GM21360 (cell line): Measurements from ENCODE around the gene ARAF.
"Not testable (repeated sequence)": the region's sequence is repeated elsewhere in the genome, so short reads cannot be mapped to it uniquely, and the experiment has no call there.

ENCODE experiments used
- ATAC-seq: cut with Tn5 transposase; IDR thresholded peaks from one replicate; pipeline ENCODE4 v1.9.1; 2021; ENCODE audit warnings: mild to moderate bottlenecking, moderate library complexity; ENCODE audit not compliant: unreplicated experiment

The ARAF gene

DNA sequence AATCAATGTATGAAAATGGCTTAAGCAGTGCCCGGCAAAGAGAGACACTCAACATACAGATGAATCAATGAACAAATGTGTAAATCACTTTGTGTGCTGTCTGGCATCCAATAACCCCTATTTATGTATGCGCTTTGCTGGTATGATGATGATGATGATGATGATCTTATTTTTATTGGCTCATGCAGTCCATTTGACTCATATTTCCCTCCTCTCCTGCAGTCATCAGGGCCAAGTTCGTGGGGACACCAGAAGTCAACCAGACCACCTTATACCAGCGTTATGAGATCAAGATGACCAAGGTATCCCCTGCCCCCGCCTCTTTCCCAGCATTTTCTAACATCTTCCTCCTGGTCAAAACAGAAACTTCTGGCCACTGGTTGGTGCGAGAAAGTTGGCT lies 23.7 kb downstream of the ARAF start:
- no peak for ATAC-seq

DNA sequence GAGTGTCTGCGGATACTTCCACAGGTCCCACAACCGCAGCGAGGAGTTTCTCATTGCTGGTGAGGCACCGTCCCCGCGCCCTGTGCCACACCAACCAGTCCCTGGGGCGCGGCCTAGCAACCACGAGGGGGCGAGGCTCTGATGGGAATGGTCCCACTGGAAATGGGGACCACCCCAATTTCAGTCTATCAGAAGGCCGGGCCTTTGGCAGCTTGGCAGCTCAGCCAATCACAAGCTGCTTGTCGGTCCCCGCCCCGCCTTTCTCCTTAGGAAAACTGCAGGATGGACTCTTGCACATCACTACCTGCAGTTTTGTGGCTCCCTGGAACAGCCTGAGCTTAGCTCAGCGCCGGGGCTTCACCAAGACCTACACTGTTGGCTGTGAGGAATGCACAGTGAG lies 24.3 kb downstream of the ARAF start:
- ATAC-seq, result no peak

DNA sequence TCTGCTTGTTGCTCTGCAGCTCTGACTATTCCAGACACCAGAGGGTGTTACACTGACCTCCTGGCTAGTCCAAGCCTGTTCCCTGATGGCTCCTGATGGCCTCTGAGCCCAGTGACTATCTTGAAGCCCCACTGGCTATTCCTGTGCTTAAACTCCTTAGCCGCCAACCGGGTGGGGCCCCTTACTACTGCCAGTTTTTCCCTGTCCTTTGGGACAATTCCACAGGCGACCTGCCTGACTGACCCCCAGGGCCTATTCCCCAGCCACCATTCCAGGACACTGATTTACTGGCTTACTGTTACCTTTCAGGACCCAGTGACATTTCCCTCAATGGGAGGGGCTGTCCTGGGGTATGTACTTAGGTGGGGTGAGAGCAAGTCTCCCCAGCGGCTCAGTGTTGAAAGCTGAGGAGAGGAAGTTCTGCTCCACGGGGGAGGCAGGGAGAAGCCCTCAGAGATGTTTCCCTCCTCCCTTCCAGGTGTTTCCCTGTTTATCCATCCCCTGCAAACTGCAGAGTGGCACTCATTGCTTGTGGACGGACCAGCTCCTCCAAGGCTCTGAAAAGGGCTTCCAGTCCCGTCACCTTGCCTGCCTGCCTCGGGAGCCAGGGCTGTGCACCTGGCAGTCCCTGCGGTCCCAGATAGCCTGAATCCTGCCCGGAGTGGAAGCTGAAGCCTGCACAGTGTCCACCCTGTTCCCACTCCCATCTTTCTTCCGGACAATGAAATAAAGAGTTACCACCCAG lies 25.2 kb downstream of the ARAF start:
- ATAC-seq, result no peak

DNA sequence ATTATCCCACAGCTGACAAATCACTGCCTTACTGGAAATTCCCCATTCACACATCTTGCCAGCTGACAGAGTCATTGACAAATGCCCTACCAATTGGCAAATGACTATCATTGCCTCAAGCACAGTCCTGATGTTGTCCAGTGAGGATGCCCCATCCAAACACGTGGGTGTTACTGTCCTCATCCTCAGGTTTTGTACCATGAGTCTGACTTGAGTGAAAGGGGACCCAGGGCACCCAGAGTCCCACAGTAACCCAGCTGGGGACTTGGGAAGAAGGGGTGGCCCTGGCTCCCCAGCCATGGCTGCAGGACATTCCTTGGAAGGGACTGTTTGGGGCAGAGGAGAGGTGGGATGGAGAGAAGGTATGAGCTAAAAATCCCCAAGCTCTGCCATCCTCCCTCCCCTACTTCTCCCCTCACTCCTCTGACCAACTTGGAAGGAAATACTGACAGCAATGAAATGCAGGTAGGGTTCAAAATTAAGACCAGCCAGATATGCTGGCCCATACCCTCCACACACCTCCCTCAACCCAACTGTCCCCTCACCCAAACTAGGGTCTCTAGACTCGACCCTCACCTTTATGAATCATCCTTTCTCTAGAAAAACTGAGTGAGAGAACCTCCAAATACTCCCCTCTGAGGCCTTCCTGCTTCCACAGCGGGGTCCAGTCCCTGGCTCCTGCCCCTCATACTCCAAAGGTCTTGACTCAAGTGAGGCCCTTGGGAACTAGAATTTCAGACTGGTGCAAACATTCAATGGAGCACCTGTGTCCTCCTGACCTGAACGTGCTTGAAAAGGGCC lies 26.3 kb downstream of the ARAF start:
- ATAC-seq, result no peak

DNA sequence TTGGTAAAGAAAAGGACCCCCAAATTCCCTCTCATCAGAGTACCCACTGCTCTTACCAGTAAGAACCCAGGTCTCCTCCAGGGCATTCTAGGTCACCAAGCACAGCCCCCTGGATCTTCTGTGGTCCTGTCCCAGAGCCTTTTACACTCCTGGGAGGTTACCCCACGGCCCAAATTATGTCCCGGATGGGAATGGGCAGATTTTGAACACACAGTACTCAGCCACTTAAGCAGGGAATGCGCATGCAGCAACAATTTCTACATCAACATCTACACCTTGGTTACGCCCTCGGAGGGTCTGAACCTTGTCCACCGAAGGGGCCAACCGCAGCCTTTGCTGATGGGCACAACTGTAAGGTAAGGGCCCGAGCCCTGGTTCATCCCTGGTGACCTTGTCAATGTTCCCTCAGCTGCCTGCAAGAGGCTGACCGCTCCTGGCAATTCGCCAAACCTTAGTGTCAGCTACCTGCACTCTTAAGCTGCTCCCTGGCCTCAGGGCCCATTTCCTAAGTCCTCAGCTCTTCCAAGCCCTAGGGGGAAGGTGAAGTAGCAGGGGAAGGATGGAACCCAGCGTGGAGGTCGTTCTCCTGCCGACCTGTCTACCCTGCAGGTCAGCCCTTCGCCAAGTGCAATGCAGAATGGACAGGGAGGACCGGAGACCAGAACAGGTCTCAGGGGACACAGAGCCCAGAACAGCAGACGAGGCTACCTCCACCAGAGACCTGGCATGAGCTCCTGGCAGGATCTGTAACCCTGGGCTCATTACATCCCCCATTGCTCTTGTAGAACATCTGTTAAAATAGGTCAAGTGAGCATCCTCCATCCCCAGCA lies 27.1 kb downstream of the ARAF start:
- no peak for ATAC-seq

DNA sequence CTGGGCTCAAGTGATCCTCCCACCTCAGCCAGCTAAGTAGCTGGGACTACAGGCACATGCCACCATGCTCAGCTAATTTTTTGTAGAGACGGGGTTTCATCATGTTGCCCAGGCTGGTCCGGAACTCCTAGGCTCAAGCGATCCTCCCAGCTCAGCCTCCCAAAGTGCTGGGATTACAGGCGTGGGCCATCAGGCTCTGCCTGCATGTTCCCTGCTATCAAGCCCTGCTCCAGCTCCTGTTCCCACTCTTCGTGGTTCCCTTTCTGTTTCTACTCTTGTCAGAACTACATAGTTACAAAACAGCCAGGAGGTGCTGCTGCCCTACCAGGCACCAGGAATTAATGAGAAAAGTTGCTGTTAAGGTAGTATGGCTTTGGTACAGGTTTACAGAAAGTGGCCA lies 30.0 kb downstream of the ARAF start:
- no peak for ATAC-seq

DNA sequence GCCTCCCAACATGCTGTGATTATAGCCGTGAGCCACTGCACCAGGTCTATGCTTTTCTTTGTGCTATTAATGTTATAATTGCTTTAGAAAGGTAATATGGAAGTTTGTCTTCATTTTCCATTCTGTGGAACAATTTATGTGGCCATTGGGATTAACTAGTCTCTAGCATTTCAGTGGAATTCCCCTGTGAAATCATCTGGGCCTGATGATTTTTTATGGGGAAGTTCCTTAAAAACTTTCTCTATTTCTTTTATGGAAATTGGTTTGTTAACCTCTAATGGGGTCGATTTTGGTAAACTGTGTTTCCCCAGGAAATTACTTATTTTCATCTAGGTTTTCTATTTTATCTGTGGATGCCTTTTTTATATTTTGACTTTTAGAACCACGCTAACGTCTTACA lies 32.5 kb downstream of the ARAF start:
- no peak for ATAC-seq

DNA sequence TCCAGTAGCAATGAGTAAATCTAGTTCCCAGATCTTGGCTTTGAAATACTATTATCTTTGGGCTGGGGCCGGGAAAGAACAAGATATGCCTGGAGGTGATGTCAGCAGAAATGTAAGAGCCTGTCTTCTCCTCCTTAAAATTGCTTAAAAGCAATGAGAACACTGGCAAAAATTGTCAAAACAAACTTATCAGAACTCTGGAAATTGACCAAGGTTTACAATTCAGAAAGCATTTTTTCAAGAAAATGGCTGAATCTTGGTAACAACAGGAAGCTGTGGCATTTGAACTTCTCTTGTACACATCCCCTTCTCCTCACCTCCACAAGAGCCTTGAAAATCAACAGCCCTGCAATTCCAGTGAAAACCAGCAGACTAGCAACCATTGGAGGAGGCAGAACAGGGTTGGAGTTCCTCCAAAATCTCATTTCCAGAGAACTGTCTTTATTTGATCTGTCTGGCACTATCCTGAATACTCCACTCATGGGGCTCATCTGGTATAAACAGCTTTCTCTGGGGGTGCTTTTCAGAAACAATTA lies 34.8 kb downstream of the ARAF start:
- no peak for ATAC-seq

DNA sequence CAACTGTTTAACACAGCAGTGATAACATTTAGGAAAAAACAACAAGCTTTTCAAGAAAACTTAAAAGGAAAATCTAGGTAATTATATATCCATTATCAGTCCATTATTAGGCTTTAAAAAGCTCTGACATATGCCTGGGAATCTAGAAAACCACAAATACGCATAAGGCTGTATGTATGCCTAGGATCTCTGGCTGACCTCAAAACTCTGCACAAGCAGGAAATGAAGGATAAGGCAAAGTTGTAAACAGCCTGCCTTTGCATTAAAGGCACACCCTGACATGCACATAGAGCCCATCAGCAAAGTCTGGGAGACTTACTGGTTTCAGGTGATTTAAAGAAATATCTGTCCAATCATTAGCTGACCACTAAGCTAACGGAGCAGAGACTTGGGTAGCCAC lies 35.3 kb downstream of the ARAF start:
- ATAC-seq, result no peak

DNA sequence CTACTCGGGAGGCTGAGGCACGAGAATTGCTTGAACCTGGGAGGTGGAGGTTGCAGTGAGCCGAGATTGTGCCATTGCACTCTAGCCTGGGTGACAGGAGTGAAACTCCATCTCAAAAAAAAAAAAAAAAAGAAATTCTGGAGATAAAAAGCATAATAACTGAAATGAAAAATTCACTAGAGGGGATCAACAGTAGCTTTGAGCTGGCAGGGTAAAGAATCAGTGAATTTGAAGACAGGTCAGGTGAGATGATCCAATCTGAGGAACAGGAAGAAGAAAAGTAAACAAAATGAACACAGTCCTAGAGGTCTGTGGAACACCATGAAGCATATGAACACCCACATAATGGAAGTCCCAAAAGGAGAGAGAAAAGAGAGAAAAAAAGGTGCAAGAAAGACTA lies 36.2 kb downstream of the ARAF start:
- ATAC-seq, result no peak

DNA sequence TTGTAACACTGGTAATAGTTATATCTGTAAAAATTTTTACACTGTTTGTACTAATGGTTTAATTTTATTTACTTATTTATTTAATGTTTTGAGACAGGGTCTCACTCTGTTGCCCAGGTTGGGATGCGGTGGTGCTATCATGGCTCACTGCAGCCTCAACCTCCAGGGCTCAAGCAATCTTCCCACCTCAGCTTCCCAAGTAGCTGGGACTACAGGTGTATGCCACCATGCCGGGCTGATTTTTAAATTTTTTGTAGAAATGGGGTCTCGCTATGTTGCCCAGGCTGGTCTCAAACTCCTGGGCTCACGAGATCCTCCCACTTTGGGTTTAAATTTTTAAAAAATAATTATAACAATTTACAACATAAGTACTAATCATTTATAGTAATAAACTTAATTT lies 42.1 kb downstream of the ARAF start:
- not testable (repeated sequence) for ATAC-seq

DNA sequence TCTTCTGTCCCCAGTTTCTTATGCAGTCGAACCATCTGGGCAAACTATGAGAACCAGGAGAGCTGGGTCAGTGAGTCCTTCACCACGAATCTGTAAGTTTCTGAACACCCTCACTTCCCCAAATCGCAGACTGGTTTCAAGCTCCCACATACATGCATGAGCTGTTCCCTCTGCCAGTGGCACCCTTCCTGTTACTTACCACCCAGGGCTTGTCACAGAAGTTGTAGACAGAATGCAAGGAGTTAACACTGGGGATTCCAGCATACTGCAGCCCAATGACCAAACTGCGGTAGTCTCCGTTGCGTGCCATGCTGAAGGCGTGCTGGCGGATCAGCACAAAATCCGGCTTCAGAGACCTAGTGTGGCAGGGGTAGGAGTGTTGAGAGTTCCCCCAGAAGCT lies 44.0 kb downstream of the ARAF start:
- ATAC-seq, result no peak

DNA sequence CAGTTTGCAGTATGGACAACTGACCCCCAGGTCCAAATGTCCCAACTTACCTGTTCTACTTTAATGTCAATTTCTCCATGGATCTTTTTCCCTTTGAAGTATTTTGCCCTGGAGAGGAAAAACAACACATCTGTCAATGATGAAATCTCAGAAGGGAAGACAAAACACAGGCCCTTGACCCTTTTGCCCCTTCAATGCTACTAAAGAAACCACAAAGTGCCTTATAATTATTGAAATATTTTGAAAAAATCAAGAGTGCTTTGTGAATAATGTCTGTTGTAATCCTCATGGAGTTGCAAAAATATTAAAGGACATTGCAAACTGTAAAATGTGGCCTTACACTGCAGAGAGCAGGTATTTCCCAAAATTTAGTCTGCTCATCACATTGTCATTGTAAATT lies 46.1 kb downstream of the ARAF start:
- ATAC-seq, result no peak

DNA sequence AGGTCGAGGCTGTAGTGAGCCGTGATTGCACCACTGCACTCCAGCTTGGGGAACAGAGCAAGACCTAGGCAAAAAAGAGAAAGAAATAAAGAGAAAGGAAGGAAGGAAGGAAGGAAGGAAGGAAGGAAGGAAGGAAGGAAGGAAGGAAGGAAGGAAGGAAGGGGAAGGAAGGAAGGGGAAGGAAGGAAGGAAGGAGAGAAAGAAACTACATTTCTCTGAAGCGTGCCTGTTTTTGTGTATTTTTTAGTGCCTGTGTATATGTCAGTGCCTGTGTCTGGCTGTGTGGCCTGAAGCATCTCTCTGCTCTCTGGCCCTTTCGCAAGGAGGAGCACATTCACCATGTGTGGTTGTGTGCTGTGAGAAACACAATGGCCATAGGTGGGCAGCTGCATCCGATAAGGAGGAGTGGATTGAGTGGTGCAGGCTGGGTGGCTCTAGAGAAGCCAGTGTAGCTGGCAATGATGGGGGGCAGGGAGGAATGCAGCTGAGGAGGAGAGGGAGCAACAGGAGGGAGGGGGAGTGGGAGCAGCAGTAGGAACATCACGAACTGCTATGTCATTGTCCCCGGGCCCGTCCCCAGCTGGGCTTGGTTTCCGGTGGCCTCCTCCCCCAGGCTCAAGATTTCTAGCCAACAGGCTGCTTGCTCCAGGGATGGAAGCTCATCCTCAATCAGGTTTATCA lies 47.3 kb downstream of the ARAF start:
- ATAC-seq, result no peak

DNA sequence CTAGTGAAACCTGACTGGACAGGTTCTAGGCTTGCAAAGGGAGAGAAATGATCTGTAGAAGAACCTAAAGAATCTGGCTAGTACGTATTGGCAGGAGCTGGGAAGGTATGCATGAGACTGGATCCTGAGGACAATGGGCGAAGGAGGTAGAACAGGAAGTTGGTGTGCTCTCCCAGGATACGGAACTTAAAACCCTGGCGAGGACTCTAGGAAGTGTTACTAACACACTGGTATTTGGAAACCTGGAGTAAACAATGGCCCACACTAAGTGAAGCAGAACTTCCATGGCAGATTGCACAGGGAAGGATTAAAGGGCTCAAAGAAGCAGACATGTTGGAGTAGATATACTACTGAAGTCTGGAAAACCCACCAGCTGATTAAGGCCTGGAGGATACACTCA lies 49.5 kb downstream of the ARAF start:
- ATAC-seq, result no peak

DNA sequence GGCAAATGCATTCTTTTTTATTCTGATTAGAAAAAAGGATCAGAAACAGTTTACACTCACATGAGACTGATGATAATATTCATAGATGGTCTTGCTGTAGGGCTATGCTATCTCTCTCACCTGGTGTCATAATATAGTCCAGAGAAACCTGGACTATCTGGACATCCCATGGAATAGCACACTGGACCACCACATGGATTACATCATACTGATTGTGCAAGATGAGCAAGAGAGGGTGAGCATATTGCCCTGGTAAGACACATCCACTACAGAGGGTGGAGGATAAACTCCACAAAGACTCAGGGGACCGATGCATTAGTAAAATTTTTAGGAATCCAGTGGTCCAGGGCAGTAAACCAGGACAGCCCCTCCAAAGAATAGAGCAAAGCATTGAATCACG lies 50.5 kb downstream of the ARAF start:
- no peak for ATAC-seq

DNA sequence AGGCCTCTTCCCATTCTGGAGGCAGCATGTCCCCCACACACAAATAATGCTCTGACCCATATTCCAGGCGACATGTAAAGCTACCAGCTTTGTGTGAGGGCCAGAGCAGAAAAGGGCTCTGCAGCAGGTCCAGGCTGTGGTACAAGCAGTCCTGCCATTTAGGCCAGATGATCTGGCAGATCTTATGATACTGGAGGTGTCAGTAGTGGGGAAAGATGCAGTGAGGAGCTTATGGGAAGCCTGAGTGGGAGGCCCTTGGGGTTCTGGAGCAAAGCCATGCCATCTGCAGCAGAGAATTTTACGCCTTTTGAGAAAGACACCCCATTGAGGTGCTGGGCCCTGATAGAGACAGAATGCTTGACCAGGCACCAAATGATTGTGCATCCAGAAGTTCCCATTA lies 50.9 kb downstream of the ARAF start:
- ATAC-seq, result no peak

DNA sequence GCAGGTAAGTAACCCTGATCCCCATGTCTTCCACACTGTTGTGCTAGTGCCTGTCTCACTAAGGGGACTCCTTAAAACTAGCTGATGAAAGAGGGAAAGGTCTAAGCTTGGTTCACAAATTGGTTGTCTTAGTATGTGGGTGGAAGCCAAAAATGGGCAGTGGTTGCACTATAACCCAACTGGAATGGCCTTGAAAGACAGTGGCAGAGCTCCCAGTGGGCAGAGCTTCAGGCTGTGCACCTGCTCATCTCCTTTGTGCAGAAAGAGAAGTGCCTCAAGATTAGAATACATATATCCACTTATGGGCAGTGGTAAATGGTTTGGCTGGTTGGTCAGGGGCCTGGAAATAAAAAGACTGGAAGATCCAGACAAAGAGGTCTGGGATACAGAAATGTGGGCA lies 51.4 kb downstream of the ARAF start:
- no peak for ATAC-seq

DNA sequence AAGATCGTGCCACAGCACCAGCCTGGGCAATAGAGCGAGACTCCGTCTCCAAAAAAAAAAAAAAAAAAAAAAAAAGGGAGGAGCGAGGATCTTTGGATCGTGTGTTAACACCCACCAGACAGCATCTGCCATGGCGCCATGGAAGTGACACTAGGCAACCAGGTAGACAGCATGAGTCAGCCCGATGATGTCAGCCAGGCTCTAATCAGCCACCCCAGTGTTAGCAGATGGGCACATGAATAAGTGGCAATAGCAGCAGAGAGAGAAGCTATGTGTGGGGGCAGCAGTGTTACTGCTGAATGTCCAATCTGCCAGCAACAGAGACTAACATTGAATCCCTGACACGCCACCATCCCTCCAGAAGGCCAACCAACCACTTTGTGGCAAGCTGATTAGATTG lies 52.1 kb downstream of the ARAF start:
- no peak for ATAC-seq

DNA sequence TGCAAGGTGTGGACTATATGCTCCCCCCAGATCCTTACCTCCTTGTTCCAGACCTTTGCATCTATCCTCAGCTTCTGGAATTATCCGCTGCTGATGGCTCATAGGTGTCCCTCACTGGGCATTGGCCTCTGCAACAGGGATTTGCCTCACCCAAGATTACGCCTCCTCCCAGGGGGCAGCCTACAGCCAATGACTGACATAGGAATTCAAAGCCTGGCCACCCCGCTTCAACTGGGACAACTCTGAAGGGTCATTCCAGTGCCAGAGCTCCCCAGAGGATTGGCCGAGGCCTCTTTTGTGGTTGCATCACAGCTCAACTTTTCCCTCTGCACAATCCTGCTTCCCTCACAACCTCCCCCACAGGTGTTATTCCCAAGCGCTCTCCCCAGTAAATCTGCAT lies 53.6 kb downstream of the ARAF start:
- ATAC-seq, result no peak

DNA sequence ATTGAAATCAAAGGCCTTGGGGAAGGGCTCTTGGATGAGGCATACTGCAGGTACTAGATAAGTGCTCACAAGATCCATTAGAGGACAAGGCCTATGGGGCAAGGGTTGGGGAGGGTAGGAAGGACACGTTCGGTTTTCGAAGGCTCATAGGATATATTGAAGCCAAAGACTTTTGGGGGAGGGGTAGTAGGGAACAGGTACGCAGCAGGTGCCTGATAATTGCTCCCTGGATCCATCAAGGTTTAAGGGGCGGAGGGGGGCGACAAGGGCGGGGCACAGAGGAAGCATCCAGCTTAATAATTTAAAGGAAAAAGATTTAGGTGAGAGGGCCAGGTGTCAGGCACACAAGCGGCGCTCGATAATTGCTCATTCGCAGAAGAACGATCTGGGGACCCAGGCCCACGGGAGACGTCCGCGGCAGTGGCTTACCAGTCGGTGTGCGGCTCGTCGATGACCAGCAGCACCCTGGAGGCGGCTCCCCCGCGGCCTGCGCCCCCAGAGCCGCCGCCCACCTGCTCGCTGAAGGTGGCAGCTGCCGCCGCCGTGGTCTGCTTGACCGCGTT lies 58.0 kb downstream of the ARAF start:
- no peak for ATAC-seq
